Mesenchymal stem cell (in vitro differentiated cells and primary cell): ENCODE data around the gene ERBB2.

Experiments used
- DNase-seq: peaks from one replicate; pipeline ENCODE4 v3.0.0-alpha.2; 2013
- H2AFZ ChIP-seq: one replicate; pipeline ENCODE4 v1.6.1; 2013; ENCODE audit warnings: low read depth, mild to moderate bottlenecking, control low read depth, inconsistent platforms, low read length, moderate library complexity
- H2AK5ac ChIP-seq: 2 replicates; pipeline ENCODE4 v1.6.1; 2013; ENCODE audit warnings: low read length, moderate library complexity, mild to moderate bottlenecking, inconsistent platforms; ENCODE audit not compliant: severe bottlenecking
- H2BK120ac ChIP-seq: one replicate; pipeline ENCODE4 v1.6.1; 2013; ENCODE audit warnings: low read depth, mild to moderate bottlenecking, inconsistent platforms, low read length, moderate library complexity
- H2BK12ac ChIP-seq, 2 experiments: one replicate each; pipeline ENCODE4 v1.6.1; 2013; ENCODE audit warnings: inconsistent platforms in 2 of 2, low read length in 2 of 2, mild to moderate bottlenecking in 2 of 2, moderate library complexity in 2 of 2, control low read depth in 1 of 2
- H2BK15ac ChIP-seq: one replicate; pipeline ENCODE4 v1.6.1; 2013; ENCODE audit warnings: mild to moderate bottlenecking, low read depth, inconsistent platforms; ENCODE audit not compliant: poor library complexity, severe bottlenecking
- H2BK5ac ChIP-seq: 2 replicates; pipeline ENCODE4 v1.6.1; 2013; ENCODE audit warnings: low read depth, mild to moderate bottlenecking, low read length, control low read depth, inconsistent platforms; ENCODE audit not compliant: poor library complexity, severe bottlenecking
- H3K14ac ChIP-seq, 2 experiments: one replicate each; pipeline ENCODE4 v1.6.1; 2013; ENCODE audit warnings: inconsistent platforms in 2 of 2, low read length in 2 of 2, control low read depth in 1 of 2, mild to moderate bottlenecking in 1 of 2, moderate library complexity in 1 of 2
- H3K18ac ChIP-seq, 2 experiments: one replicate each; pipeline ENCODE4 v1.6.1; 2013; ENCODE audit warnings: inconsistent platforms in 2 of 2, low read length in 2 of 2, control low read depth in 1 of 2, low read depth in 1 of 2, mild to moderate bottlenecking in 1 of 2
- H3K23ac ChIP-seq, 2 experiments: one replicate each; pipeline ENCODE4 v1.6.1; 2013; ENCODE audit warnings: inconsistent platforms in 2 of 2, low read length in 2 of 2, mild to moderate bottlenecking in 2 of 2, moderate library complexity in 2 of 2, control low read depth in 1 of 2
- H3K27ac ChIP-seq: 2 replicates; pipeline ENCODE4 v1.5.1; 2013; ENCODE audit warnings: mild to moderate bottlenecking, moderate library complexity, low read length, control low read depth, inconsistent platforms; ENCODE audit not compliant: poor library complexity, severe bottlenecking
- H3K27me3 ChIP-seq, 2 experiments: 2 replicates each; pipeline versions ENCODE4 v1.6.1 to v1.7.0; 2013; ENCODE audit warnings: low read length in 2 of 2, mild to moderate bottlenecking in 2 of 2, moderate library complexity in 2 of 2, control low read depth in 1 of 2, inconsistent platforms in 1 of 2; ENCODE audit not compliant: control insufficient read depth in 1 of 2, insufficient read depth in 1 of 2
- H3K36me3 ChIP-seq, 2 experiments: 2 replicates each; pipeline versions ENCODE4 v1.6.1 to v1.7.0; 2013; ENCODE audit warnings: low read length in 2 of 2, control low read depth in 1 of 2, inconsistent platforms in 1 of 2, low read depth in 1 of 2, mild to moderate bottlenecking in 1 of 2; ENCODE audit not compliant: insufficient read depth in 2 of 2, control insufficient read depth in 1 of 2
- H3K4ac ChIP-seq, 2 experiments: one replicate each; pipeline ENCODE4 v1.6.1; 2013; ENCODE audit warnings: inconsistent platforms in 2 of 2, low read length in 2 of 2, mild to moderate bottlenecking in 2 of 2, moderate library complexity in 2 of 2, control low read depth in 1 of 2, low read depth in 1 of 2
- H3K4me1 ChIP-seq: 2 replicates; pipeline ENCODE4 v1.6.1; 2013; ENCODE audit warnings: low read depth, low read length, control low read depth; ENCODE audit not compliant: control insufficient read depth, insufficient read depth
- H3K4me2 ChIP-seq: 2 replicates; pipeline ENCODE4 v1.6.1; 2013; ENCODE audit warnings: low read length, mild to moderate bottlenecking, inconsistent platforms; ENCODE audit not compliant: poor library complexity, severe bottlenecking
- H3K4me3 ChIP-seq, 2 experiments: 2 replicates each; pipeline versions ENCODE4 v1.5.1 to v1.7.0; 2013; ENCODE audit warnings: low read length in 2 of 2, mild to moderate bottlenecking in 2 of 2, control low read depth in 1 of 2, low read depth in 1 of 2; ENCODE audit not compliant: insufficient read depth in 1 of 2
- H3K79me1 ChIP-seq: replicated peaks from 2 replicates; pipeline ENCODE4 v1.6.1; 2013; ENCODE audit warnings: mild to moderate bottlenecking, control low read depth, low read length, inconsistent platforms; ENCODE audit not compliant: poor library complexity, severe bottlenecking
- H3K9ac ChIP-seq: 2 replicates; pipeline ENCODE4 v1.7.0; 2013; ENCODE audit warnings: mild to moderate bottlenecking, low read length, moderate library complexity
- H3K9me3 ChIP-seq: 2 replicates; pipeline ENCODE4 v1.7.0; 2013; ENCODE audit warnings: mild to moderate bottlenecking, low read length; ENCODE audit not compliant: control insufficient read depth
- H4K8ac ChIP-seq: one replicate; pipeline ENCODE4 v1.6.1; 2013; ENCODE audit warnings: inconsistent platforms, mild to moderate bottlenecking, low read length, moderate library complexity
- H4K91ac ChIP-seq: one replicate; pipeline ENCODE4 v1.6.1; 2013; ENCODE audit warnings: mild to moderate bottlenecking, low read length, inconsistent platforms
- WGBS: methylation state at CpG from one replicate; pipeline ENCODE4 v1.1.7; 2013; ENCODE audit warnings: mixed read lengths; 5-methylcytosine and 5-hydroxymethylcytosine counted together

ERBB2 gene

GRCh38 chr17:39683295-39683939 is 16.4 kb upstream of the ERBB2 start:
- no peak overlapping the region for H3K9ac ChIP-seq
- no peak overlapping the region for H3K23ac ChIP-seq
- no peak overlapping the region for H3K4ac ChIP-seq
- H2BK120ac ChIP-seq: no peak overlapping the region
- no peak overlapping the region for H2AFZ ChIP-seq
- H3K14ac ChIP-seq: no peak overlapping the region
- H3K4me3 ChIP-seq: no peak overlapping the region
- no peaks in the 10 kb centered on the region for H3K9me3 ChIP-seq
- H3K36me3 ChIP-seq: peaks cover 26 to 33% of the 10 kb centered on the region in 2 experiments
- H3K27ac ChIP-seq: no peak overlapping the region
- no peak overlapping the region for H2BK15ac ChIP-seq
- no peak overlapping the region for H3K18ac ChIP-seq
- H3K4me2 ChIP-seq: no peak overlapping the region
- no peak overlapping the region for H2AK5ac ChIP-seq
- H4K91ac ChIP-seq: no peak overlapping the region
- no peak overlapping the region for H2BK5ac ChIP-seq
- H3K4me1 ChIP-seq: peaks cover 2% of the 10 kb centered on the region
- no peak for DNase-seq
- no peak overlapping the region for H2BK12ac ChIP-seq
- H4K8ac ChIP-seq: no peak overlapping the region
- 91% methylated on average over 8 of the region's 9 CpGs for WGBS
- H3K79me1 ChIP-seq: no peaks in the 10 kb centered on the region
- H3K27me3 ChIP-seq: no peaks in the 10 kb centered on the region

- DNase-seq: no peak
- Histone ChIP-seq H3K14ac (no peak overlapping the region), H2AFZ (no peak overlapping the region), H3K23ac (no peak overlapping the region), H3K4me2 (no peak overlapping the region), H3K4me3 (no peak overlapping the region), H3K79me1 (no peaks in the 10 kb centered on the region), H2AK5ac (no peak overlapping the region), H3K9me3 (no peaks in the 10 kb centered on the region), H3K36me3 (peaks cover 26 to 27% of the 10 kb centered on the region in 2 experiments), H3K4ac (no peak overlapping the region), H3K27me3 (no peaks in the 10 kb centered on the region), H3K18ac (no peak overlapping the region), H4K91ac (no peak overlapping the region), H2BK120ac (no peak overlapping the region), H3K4me1 (peaks cover 4% of the 10 kb centered on the region), H2BK15ac (no peak overlapping the region), H3K9ac (no peak overlapping the region), H4K8ac (no peak overlapping the region), H2BK12ac (no peak overlapping the region), H2BK5ac (no peak overlapping the region), H3K27ac (no peak overlapping the region)
- WGBS: 95% methylated on average over 12 of the region's 12 CpGs
Observed at GRCh38 chr17:39684369-39685192, 15.3 kb upstream of the ERBB2 start.

GRCh38 chr17:39687101-39687545 is 12.7 kb upstream of the ERBB2 start:
- H3K4me2 ChIP-seq: peak overlapping the region; percentile 68
- no peak overlapping the region for H3K18ac ChIP-seq
- no peak for DNase-seq
- H3K23ac ChIP-seq: no peak overlapping the region
- H3K79me1 ChIP-seq: no peaks in the 10 kb centered on the region
- peaks cover 14 to 18% of the 10 kb centered on the region in 2 experiments for H3K36me3 ChIP-seq
- peak overlapping the region; percentile 88 for H4K8ac ChIP-seq
- H3K14ac ChIP-seq: no peak overlapping the region
- no peak overlapping the region for H2BK120ac ChIP-seq
- H2BK12ac ChIP-seq: no peak overlapping the region
- peak overlapping the region; percentile 72 for H2AFZ ChIP-seq
- 52% methylated on average over 6 of the region's 6 CpGs for WGBS
- H2BK15ac ChIP-seq: peak overlapping the region; percentile 60
- no peaks in the 10 kb centered on the region for H3K27me3 ChIP-seq
- H3K9ac ChIP-seq: no peak overlapping the region
- H4K91ac ChIP-seq: no peak overlapping the region
- no peak overlapping the region for H2BK5ac ChIP-seq
- no peaks in the 10 kb centered on the region for H3K9me3 ChIP-seq
- peak overlapping the region; percentile 60 for H2AK5ac ChIP-seq
- peak overlapping the region in 1 of 2 experiments; percentile 80 for H3K4me3 ChIP-seq
- H3K4ac ChIP-seq: peak overlapping the region in 1 of 2 experiments; percentile 73
- peak overlapping the region; percentile 88 for H3K27ac ChIP-seq
- H3K4me1 ChIP-seq: peaks cover 4% of the 10 kb centered on the region
